Measurements from ENCODE around the gene IFNL2. TPM values are rescaled to one million over a fixed set of nuclear protein-coding genes. Genes with fewer than 3 reads are reported as not detected.

The IFNL2 gene
- total and polyA plus RNA-seq, 2 donors (not counting 3 experiments of a cell fraction or from before 2014, with no cell fraction given): not detected

- dilution Hi-C loops (cut with MboI; ENCODE audit: extremely low pct_ligation_motif_present, low sequenced_read_pairs): no loop called here
- no peaks in the 10 kb centered on the region for H4K20me1 ChIP-seq (replicated peaks; ENCODE audit: control insufficient read depth, extremely low read depth, insufficient read depth, low read length)
- peaks cover 5% of the 10 kb centered on the region for H3K4me1 ChIP-seq (ENCODE audit: control insufficient read depth, extremely low read depth, insufficient read depth, low read length)
- H3K27me3 ChIP-seq (ENCODE audit: control insufficient read depth in 2 of 2, insufficient read depth in 2 of 2, low read length in 2 of 2): peaks cover 0 to 3% of the 10 kb centered on the region in 2 experiments
- H3K36me3 ChIP-seq (ENCODE audit: control insufficient read depth in 2 of 2, extremely low read depth in 1 of 2, insufficient read depth in 2 of 2, low read length in 2 of 2): no peaks in the 10 kb centered on the region
- no peak overlapping the region for H3K4me3 ChIP-seq (replicated peaks in 1 of 3; ENCODE audit: insufficient read depth in 1 of 3, low read depth in 1 of 3, low read length in 3 of 3)
- no peak overlapping the region for H2AFZ ChIP-seq (ENCODE audit: low read depth, low read length)
- POLR2A ChIA-PET: interaction anchor here (0.6 kb wide), 1 partner anchor 193 kb away, joined by 3 read pairs; no protein-coding TSS in a partner anchor
- no peaks in the 10 kb centered on the region for H3K79me2 ChIP-seq (ENCODE audit: control insufficient read depth, insufficient read depth, low read length)
- no peak overlapping the region for H3K9ac ChIP-seq (replicated peaks; ENCODE audit: extremely low read depth, insufficient read depth, low read length)
- FAIRE-seq (no peak), DNase-seq (ENCODE audit: low read depth, low spot score) (no peak)
- no peaks in the 10 kb centered on the region for H3K9me3 ChIP-seq (replicated peaks; ENCODE audit: control insufficient read depth, insufficient read depth, low read length)
- no peak overlapping the region for H3K27ac ChIP-seq (ENCODE audit: insufficient read depth, low read depth, low read length)
- CTCF ChIA-PET: no interaction called here
- intact Hi-C loops (cut with micrococcal nuclease): no loop called here
- H3K9me1 ChIP-seq (replicated peaks; ENCODE audit: control insufficient read depth, extremely low read depth, insufficient read depth, low read length): no peaks in the 10 kb centered on the region
- H3K4me2 ChIP-seq (ENCODE audit: insufficient read depth, low read length): no peak overlapping the region
- no peak for TF ChIP-seq CTCF (IDR thresholded peaks at IDR 0.05; ENCODE audit: extremely low read depth in 1 of 2, insufficient read depth in 1 of 2, low read depth in 1 of 2, low read length in 2 of 2)
- no peak for TF ChIP-seq POLR2AphosphoS5 (IDR thresholded peaks at IDR 0.05; ENCODE audit: insufficient read depth, low read depth, low read length)
- TF ChIP-seq GATA2 (IDR thresholded peaks at IDR 0.05; ENCODE audit: insufficient read depth, insufficient read length, low read depth, low read length): no peak
- no TSS peak for BruUV-seq (replicated peaks)
Observed at GRCh38 chr19:39316627-39317321, 48.6 kb downstream of the IFNL2 start.

- Histone ChIP-seq H3K4me2 (ENCODE audit: insufficient read depth, low read length) (no peak overlapping the region), H3K36me3 (ENCODE audit: control insufficient read depth in 2 of 2, extremely low read depth in 1 of 2, insufficient read depth in 2 of 2, low read length in 2 of 2) (no peaks in the 10 kb centered on the region), H4K20me1 (replicated peaks; ENCODE audit: control insufficient read depth, extremely low read depth, insufficient read depth, low read length) (no peaks in the 10 kb centered on the region), H3K4me3 (replicated peaks in 1 of 3; ENCODE audit: insufficient read depth in 1 of 3, low read depth in 1 of 3, low read length in 3 of 3) (no peak overlapping the region), H3K9me3 (replicated peaks; ENCODE audit: control insufficient read depth, insufficient read depth, low read length) (no peaks in the 10 kb centered on the region), H3K4me1 (ENCODE audit: control insufficient read depth, extremely low read depth, insufficient read depth, low read length) (peaks cover 5% of the 10 kb centered on the region), H3K9ac (replicated peaks; ENCODE audit: extremely low read depth, insufficient read depth, low read length) (no peak overlapping the region), H3K27ac (ENCODE audit: insufficient read depth, low read depth, low read length) (no peak overlapping the region), H3K9me1 (replicated peaks; ENCODE audit: control insufficient read depth, extremely low read depth, insufficient read depth, low read length) (no peaks in the 10 kb centered on the region), H3K27me3 (ENCODE audit: control insufficient read depth in 2 of 2, insufficient read depth in 2 of 2, low read length in 2 of 2) (peaks cover 0 to 3% of the 10 kb centered on the region in 2 experiments), H2AFZ (ENCODE audit: low read depth, low read length) (no peak overlapping the region), H3K79me2 (ENCODE audit: control insufficient read depth, insufficient read depth, low read length) (no peaks in the 10 kb centered on the region)
- FAIRE-seq: no peak
- DNase-seq (ENCODE audit: low read depth, low spot score): no peak
- no peak for TF ChIP-seq GATA2 (IDR thresholded peaks at IDR 0.05; ENCODE audit: insufficient read depth, insufficient read length, low read depth, low read length)
- no peak for TF ChIP-seq FOS (IDR thresholded peaks at IDR 0.05; ENCODE audit: borderline replicate concordance, insufficient read depth, low read length)
- TF ChIP-seq POLR2A (IDR thresholded peaks at IDR 0.05; ENCODE audit: low read depth, low read length): no peak
- TF ChIP-seq POLR2AphosphoS5 (IDR thresholded peaks at IDR 0.05; ENCODE audit: insufficient read depth, low read depth, low read length): no peak
- TF ChIP-seq JUN (IDR thresholded peaks at IDR 0.05; ENCODE audit: borderline replicate concordance, insufficient read depth, insufficient read length, low read depth): no peak
- no peak for TF ChIP-seq MYC (IDR thresholded peaks at IDR 0.05; ENCODE audit: low read depth, low read length)
- TF ChIP-seq CTCF (IDR thresholded peaks at IDR 0.05; ENCODE audit: extremely low read depth in 1 of 2, insufficient read depth in 1 of 2, low read depth in 1 of 2, low read length in 2 of 2): no peak
- TF ChIP-seq EZH2 (IDR thresholded peaks at IDR 0.05; ENCODE audit: borderline replicate concordance, low read depth, low read length, severe bottlenecking): no peak
- no peak for TF ChIP-seq MAX (IDR thresholded peaks at IDR 0.05; ENCODE audit: insufficient read depth, insufficient read length)
- ChIA-PET CTCF (no interaction called here), POLR2A (interaction anchor here (0.6 kb wide), 1 partner anchor 194 kb away, joined by 3 read pairs; no protein-coding TSS in a partner anchor)
- dilution Hi-C loops (cut with MboI; ENCODE audit: extremely low pct_ligation_motif_present, low sequenced_read_pairs) (no loop called here), intact Hi-C loops (cut with micrococcal nuclease) (no loop called here)
- BruUV-seq (replicated peaks): no TSS peak
Observed at GRCh38 chr19:39317476-39317875, 49.3 kb downstream of the IFNL2 start.

Measured in endothelial cell of umbilical vein (primary cell).